Hepatocyte (in vitro differentiated cells): ENCODE results near the gene SPON1. TPM values are rescaled to one million over a fixed set of nuclear protein-coding genes. Genes with fewer than 3 reads are reported as not detected.
"Not testable (repeated sequence)": the region's sequence is repeated elsewhere in the genome, so short reads cannot be mapped to it uniquely, and the experiment has no call there.

Source experiments
- DNase-seq: peaks from one replicate; pipeline ENCODE4 v3.0.0-alpha.2; 2016; ENCODE audit warnings: low spot score
- H2AFZ ChIP-seq: fragments of 200-600 bp; sonication (generic); 2 replicates; pipeline ENCODE4 v1.6.0; 2016; ENCODE audit warnings: antibody characterized with exemption, mild to moderate bottlenecking
- H3K27ac ChIP-seq: fragments of 200-600 bp; sonication (generic); 2 replicates; pipeline ENCODE4 v1.5.1; 2016; ENCODE audit warnings: mild to moderate bottlenecking
- H3K27me3 ChIP-seq: fragments of 200-600 bp; sonication (generic); 2 replicates; pipeline ENCODE4 v1.6.1; 2016
- H3K36me3 ChIP-seq: fragments of 200-600 bp; sonication (generic); replicated peaks from 2 replicates; pipeline ENCODE4 v1.5.1; 2016; ENCODE audit warnings: low read depth; ENCODE audit not compliant: insufficient read depth
- H3K4me1 ChIP-seq: fragments of 200-600 bp; sonication (generic); 2 replicates; pipeline ENCODE4 v1.5.1; 2016; ENCODE audit warnings: mild to moderate bottlenecking, moderate library complexity; ENCODE audit not compliant: insufficient read depth
- H3K4me2 ChIP-seq: fragments of 200-600 bp; sonication (generic); 2 replicates; pipeline ENCODE4 v1.6.0; 2016
- H3K4me3 ChIP-seq: fragments of 200-600 bp; sonication (generic); 2 replicates; pipeline ENCODE4 v1.5.1; 2016; ENCODE audit warnings: mild to moderate bottlenecking
- H3K79me2 ChIP-seq: fragments of 200-600 bp; sonication (generic); 2 replicates; pipeline ENCODE4 v1.6.0; 2017; ENCODE audit warnings: mild to moderate bottlenecking
- H3K9me2 ChIP-seq: fragments of 200-600 bp; sonication (generic); replicated peaks from 2 replicates; pipeline ENCODE4 v1.6.0; 2017; ENCODE audit warnings: mild to moderate bottlenecking; ENCODE audit not compliant: insufficient read depth
- H3K9me3 ChIP-seq: fragments of 200-600 bp; sonication (generic); 2 replicates; pipeline ENCODE4 v1.5.1; 2016; ENCODE audit warnings: low read depth, mild to moderate bottlenecking
- H4K20me1 ChIP-seq: fragments of 200-600 bp; sonication (generic); 2 replicates; pipeline ENCODE4 v1.6.0; 2016; ENCODE audit warnings: mild to moderate bottlenecking; ENCODE audit not compliant: insufficient read depth, poor library complexity, severe bottlenecking
- CTCF ChIP-seq: fragments of 200-600 bp; sonication (generic); IDR thresholded peaks from 2 replicates; pipeline ENCODE4 v1.5.1; 2016; ENCODE audit warnings: antibody characterized with exemption, mild to moderate bottlenecking; ENCODE audit not compliant: poor library complexity
- EZH2 ChIP-seq: fragments of 200-600 bp; sonication (generic); IDR thresholded peaks from 2 replicates; pipeline ENCODE4 v1.6.1; 2016; ENCODE audit warnings: antibody characterized with exemption, mild to moderate bottlenecking, borderline replicate concordance
- EZH2phosphoT487 ChIP-seq: fragments of 200-600 bp; sonication (generic); IDR thresholded peaks from one replicate; pipeline ENCODE4 v1.6.1; 2018; ENCODE audit warnings: antibody characterized with exemption, mild to moderate bottlenecking, low read depth, moderate library complexity; ENCODE audit not compliant: unreplicated experiment, severe bottlenecking
- WGBS: methylation state at CpG from one replicate; pipeline ENCODE4 v1.1.6; 2016; ENCODE audit warnings: low lambda C conversion rate; ENCODE audit errors: missing lambda C conversion rate; 5-methylcytosine and 5-hydroxymethylcytosine counted together
- polyA plus RNA-seq: library from polyadenylated mRNA; unstranded; fragments of >200 nt; fragmentation: Nextera tagmentation; extraction: Ambion mirVana; gene quantifications from 2 replicates; pipeline ENCODE4 v1.2.1, GENCODE V29; 2016
- total RNA-seq: library from RNA; depleted of rRNA; stranded (reverse); fragments of >200 nt; gene quantifications from 2 replicates; pipeline ENCODE4 v1.2.3, GENCODE V29; 2014

Gene SPON1
- total and polyA plus RNA-seq, 2 experiments from 2014 or later: 47.8 to 73.1 TPM

- Histone ChIP-seq H3K4me2 (no peak overlapping the region), H3K9me3 (no peaks in the 10 kb centered on the region), H3K79me2 (no peaks in the 10 kb centered on the region), H4K20me1 (no peaks in the 10 kb centered on the region), H3K36me3 (no peaks in the 10 kb centered on the region), H2AFZ (no peak overlapping the region), H3K27ac (no peak overlapping the region), H3K4me1 (no peaks in the 10 kb centered on the region), H3K27me3 (no peaks in the 10 kb centered on the region), H3K4me3 (no peak overlapping the region), H3K9me2 (no peaks in the 10 kb centered on the region)
- no peak for TF ChIP-seq EZH2phosphoT487
- no peak for DNase-seq
- 96% methylated on average over 1 of the region's 1 CpG for WGBS
Measured at GRCh38 chr11:14158393-14158792, 195.9 kb downstream of the SPON1 start.

- Histone ChIP-seq H3K9me3 (peaks cover 5% of the 10 kb centered on the region), H3K4me2 (no peak overlapping the region), H4K20me1 (no peaks in the 10 kb centered on the region), H3K79me2 (no peaks in the 10 kb centered on the region), H3K27ac (no peak overlapping the region), H3K4me1 (no peaks in the 10 kb centered on the region), H3K4me3 (no peak overlapping the region), H3K9me2 (no peaks in the 10 kb centered on the region), H2AFZ (no peak overlapping the region), H3K36me3 (no peaks in the 10 kb centered on the region), H3K27me3 (no peaks in the 10 kb centered on the region)
- WGBS: 61% methylated on average over 2 of the region's 2 CpGs
- no peak for DNase-seq
- TF ChIP-seq CTCF (no peak), EZH2phosphoT487 (no peak), EZH2 (no peak)
Measured at GRCh38 chr11:14163576-14163975, 201.1 kb downstream of the SPON1 start.

GRCh38 chr11:14173679-14174078 is 211.2 kb downstream of the SPON1 start:
- H3K9me2 ChIP-seq, H3K9me3 ChIP-seq, H3K4me2 ChIP-seq, H3K4me1 ChIP-seq, H3K79me2 ChIP-seq, H3K27ac ChIP-seq, H2AFZ ChIP-seq, H4K20me1 ChIP-seq, H3K27me3 ChIP-seq, H3K36me3 ChIP-seq, H3K4me3 ChIP-seq, DNase-seq: not testable (repeated sequence)
- WGBS: 87% methylated on average over 7 of the region's 7 CpGs

- Histone ChIP-seq H3K36me3 (no peaks in the 10 kb centered on the region), H3K4me2 (no peak overlapping the region), H3K4me3 (no peak overlapping the region), H3K9me2 (no peaks in the 10 kb centered on the region), H3K9me3 (no peaks in the 10 kb centered on the region), H3K4me1 (no peaks in the 10 kb centered on the region), H3K27me3 (no peaks in the 10 kb centered on the region), H4K20me1 (no peaks in the 10 kb centered on the region), H3K27ac (no peak overlapping the region), H2AFZ (no peak overlapping the region), H3K79me2 (no peaks in the 10 kb centered on the region)
- DNase-seq: peak; percentile 11
- TF ChIP-seq EZH2phosphoT487 (no peak), EZH2 (no peak), CTCF (no peak)
- 53% methylated on average over 4 of the region's 4 CpGs for WGBS
Measured at GRCh38 chr11:14179116-14179820, 216.7 kb downstream of the SPON1 start.
